K562 (cell line): Measurements from ENCODE around the gene CPED1. TPM values are rescaled to one million over a fixed set of nuclear protein-coding genes. Genes with fewer than 3 reads are reported as not detected.

ENCODE experiments used
- ARNT ChIP-seq, 2 experiments: fragments of 450-650 bp; IDR thresholded peaks; 2 replicates each; pipeline ENCODE4 v1.6.1; 2016; ENCODE audit warnings: mild to moderate bottlenecking in 1 of 2
- CEBPG ChIP-seq, 3 experiments: fragments of 200-800 bp in 1 of 3; sonication (Bioruptor generic) in 1 of 3; sonication (generic) in 1 of 3; formaldehyde crosslinking in 1 of 3; IDR thresholded peaks in 2 of 3; conservative IDR thresholded peaks in 1 of 3; 2 replicates each; pipeline versions ENCODE4 v1.6.1 to v1.8.0; 2016 to 2022; ENCODE audit warnings: missing compliant biosample characterization in 2 of 3, missing genetic modification characterization in 2 of 3, mild to moderate bottlenecking in 1 of 3, missing genetic modification reagents in 1 of 3
- JUNB ChIP-seq: fragments of 450-650 bp; formaldehyde crosslinking; conservative IDR thresholded peaks from 2 replicates; pipeline ENCODE4 v1.4.0; 2020; ENCODE audit warnings: mild to moderate bottlenecking
- JUND ChIP-seq, 2 experiments: IDR thresholded peaks; 2 replicates in 1 of 2; 3 replicates in 1 of 2; pipeline ENCODE4 v1.6.1; 2011; ENCODE audit warnings: borderline replicate concordance in 2 of 2, low read depth in 2 of 2, low read length in 2 of 2, improper control_type of control experiment in 1 of 2, missing biosample characterization in 1 of 2, missing genetic modification characterization in 1 of 2, missing genetic modification reagents in 1 of 2
- NBN ChIP-seq: fragments of 450-650 bp; IDR thresholded peaks from 2 replicates; pipeline ENCODE4 v1.6.1; 2016; ENCODE audit warnings: low read depth, mild to moderate bottlenecking
- NFIC ChIP-seq: fragments of 450-650 bp; IDR thresholded peaks from 2 replicates; pipeline ENCODE4 v1.6.1; 2017; ENCODE audit warnings: mild to moderate bottlenecking, inconsistent platforms
- NR1H2 ChIP-seq: sonication (generic); formaldehyde crosslinking; IDR thresholded peaks from 2 replicates; pipeline ENCODE4 v1.4.0; 2020; ENCODE audit warnings: mild to moderate bottlenecking, missing genetic modification reagents
- NR2C1 ChIP-seq, 2 experiments: fragments of 450-650 bp; IDR thresholded peaks; 2 replicates each; pipeline ENCODE4 v1.6.1; 2017; ENCODE audit warnings: mild to moderate bottlenecking in 2 of 2, antibody characterized with exemption in 1 of 2, inconsistent platforms in 1 of 2, missing compliant biosample characterization in 1 of 2, missing genetic modification characterization in 1 of 2
- RBM15 ChIP-seq: fragments of 200-400 bp; formaldehyde crosslinking; IDR thresholded peaks from 2 replicates; pipeline ENCODE4 v1.6.1; 2018; ENCODE audit warnings: mild to moderate bottlenecking, low read length, moderate library complexity; ENCODE audit not compliant: insufficient read depth
- TEAD2 ChIP-seq: fragments of 450-650 bp; IDR thresholded peaks from 2 replicates; pipeline ENCODE4 v1.6.1; 2016; ENCODE audit warnings: missing genetic modification characterization, control low read depth, missing compliant biosample characterization
- XRCC5 ChIP-seq: fragments of 200-400 bp; formaldehyde crosslinking; IDR thresholded peaks from 2 replicates; pipeline ENCODE4 v1.6.1; 2017; ENCODE audit warnings: low read depth, mild to moderate bottlenecking, low read length
- ZBTB11 ChIP-seq, 3 experiments: fragments of 200-800 bp in 1 of 3; fragments of 250-450 bp in 1 of 3; fragments of 450-650 bp in 1 of 3; sonication (Bioruptor Pico) in 1 of 3; sonication (Bioruptor generic) in 1 of 3; formaldehyde crosslinking in 1 of 3; IDR thresholded peaks; 2 replicates each; pipeline versions ENCODE4 v1.6.1 to v1.8.0; 2016 to 2022; ENCODE audit warnings: mild to moderate bottlenecking in 2 of 3, missing genetic modification characterization in 2 of 3, missing compliant biosample characterization in 1 of 3, moderate library complexity in 1 of 3
- ZFP36 ChIP-seq: fragments of 150-350 bp; IDR thresholded peaks from 2 replicates; pipeline ENCODE4 v1.6.1; 2018; ENCODE audit warnings: low read length, low read depth; ENCODE audit not compliant: partially characterized antibody
- ZNF316 ChIP-seq: fragments of 450-650 bp; IDR thresholded peaks from 2 replicates; pipeline ENCODE4 v1.6.1; 2016
- ZNF592 ChIP-seq: fragments of 450-650 bp; IDR thresholded peaks from 2 replicates; pipeline ENCODE4 v1.6.1; 2017; ENCODE audit warnings: antibody characterized with exemption, mild to moderate bottlenecking
- ZNF780A ChIP-seq: fragments of 250-450 bp; sonication (Bioruptor Pico); IDR thresholded peaks from 2 replicates; pipeline ENCODE4 v1.5.0; 2021; ENCODE audit warnings: mild to moderate bottlenecking
- polyA plus RNA-seq, 8 experiments: library from polyadenylated mRNA; depleted of rRNA in 4 of 8; stranded (reverse) in 5 of 8; unstranded in 3 of 8; fragments of >200 nt; fragmentation: Nextera tagmentation in 2 of 8; fragmentation: Illumina TruSeq in 1 of 8; extraction: Ambion mirVana in 2 of 8; extraction: Trizol in 1 of 8; gene quantifications; 2 replicates each; pipeline versions ENCODE4 v1.2.1 to v1.2.3, GENCODE V29; 2011 to 2014; ENCODE audit warnings: inconsistent platforms in 1 of 8, missing spikeins in 1 of 8
- total RNA-seq, 7 experiments: library from RNA; depleted of rRNA in 6 of 7; stranded (reverse); fragments of >200 nt in 6 of 7; fragmentation: Illumina TruSeq in 2 of 7; extraction: Trizol in 2 of 7; gene quantifications; 2 replicates each; pipeline versions ENCODE4 v1.2.1 to v1.2.3, GENCODE V29; 2011 to 2021; ENCODE audit warnings: low replicate concordance in 1 of 7

Gene CPED1
- total and polyA plus RNA-seq, 9 of the 15 experiments (the other 6 are each of a cell fraction or from before 2014, with no cell fraction given): 195 to 393 (median 290) TPM

GRCh38 chr7:121000081-121000983 lies 11.8 kb downstream of the CPED1 start (continued):
- no peak for TF ChIP-seq JUND (IDR thresholded peaks at IDR 0.05; ENCODE audit: borderline replicate concordance, low read depth, low read length)
- TF ChIP-seq JUND (tag; IDR thresholded peaks at IDR 0.05; ENCODE audit: borderline replicate concordance, low read depth, low read length): no peak; the same call in 2 of the 3 replicates
- TF ChIP-seq TEAD2 (tag): no peak
- no peak for TF ChIP-seq NR1H2 (CRISPR knock-in tag)
- TF ChIP-seq ZBTB11 (CRISPR knock-in tag; IDR thresholded peaks at IDR 0.05): peak in 1 of 3 experiments; percentile 45; a peak in 1 of 6 replicates
- TF ChIP-seq NBN: no peak
- no peak for TF ChIP-seq CEBPG (CRISPR knock-in tag; IDR thresholded peaks at IDR 0.05)
- TF ChIP-seq CEBPG (tag; conservative IDR thresholded peaks at IDR 0.05 in 1 of 2, IDR thresholded peaks at IDR 0.05 in 1 of 2): peak; percentile 64 to 67
- TF ChIP-seq ARNT (IDR thresholded peaks at IDR 0.05): no peak
- peak; percentile 76 for TF ChIP-seq ZNF592
- TF ChIP-seq XRCC5: no peak
- no peak for TF ChIP-seq ZFP36
- peak; percentile 90 for TF ChIP-seq ZNF316
- no peak for TF ChIP-seq JUNB (CRISPR knock-in tag)
- TF ChIP-seq ZNF780A: no peak
- TF ChIP-seq NFIC: no peak
- no peak for TF ChIP-seq NR2C1 (IDR thresholded peaks at IDR 0.05)
- no peak for TF ChIP-seq NR2C1 (tag; IDR thresholded peaks at IDR 0.05)
- TF ChIP-seq RBM15: no peak
